Subcutaneous abdominal adipose tissue (tissue), 5 donors: ENCODE results near the gene FIBIN.

Experiments used
- H3K27ac ChIP-seq: one replicate; pipeline ENCODE4 v1.7.0; 2013; ENCODE audit warnings: low read depth, mild to moderate bottlenecking, inconsistent platforms, low read length, moderate library complexity
- H3K27me3 ChIP-seq, 5 donors: one replicate each; pipeline ENCODE4 v1.7.0; 2013; ENCODE audit warnings: low read length in 5 of 5, inconsistent platforms in 1 of 5; ENCODE audit not compliant: control insufficient read depth in 5 of 5, insufficient read depth in 4 of 5
- H3K36me3 ChIP-seq, 5 donors: one replicate each; pipeline ENCODE4 v1.7.0; 2013; ENCODE audit warnings: low read length in 5 of 5; ENCODE audit not compliant: control insufficient read depth in 5 of 5, insufficient read depth in 5 of 5
- H3K4me1 ChIP-seq, 5 donors: one replicate each; pipeline ENCODE4 v1.7.0; 2013; ENCODE audit warnings: low read length in 5 of 5, mild to moderate bottlenecking in 3 of 5, moderate library complexity in 1 of 5; ENCODE audit not compliant: control insufficient read depth in 5 of 5, insufficient read depth in 5 of 5
- H3K4me3 ChIP-seq, 5 donors: one replicate each; pipeline ENCODE4 v1.7.0; 2013; ENCODE audit warnings: low read length in 5 of 5, low read depth in 1 of 5
- H3K9ac ChIP-seq, 5 donors: one replicate each; pipeline ENCODE4 v1.7.0; 2013; ENCODE audit warnings: low read length in 5 of 5, mild to moderate bottlenecking in 4 of 5, moderate library complexity in 3 of 5
- H3K9me3 ChIP-seq, 5 donors: one replicate each; pipeline ENCODE4 v1.7.0; 2013; ENCODE audit warnings: low read length in 5 of 5; ENCODE audit not compliant: control insufficient read depth in 5 of 5
- donor health status: healthy.
- donor health status: healthy.
- donor health status: healthy.
- donor health status: healthy.
- donor health status: healthy.

The FIBIN gene

GRCh38 chr11:27040302-27041115, 46.6 kb downstream of the FIBIN start, which contains the start of gene BBOX1:
TSS of gene BBOX1 (plus strand) at chr11:27040815. CDS start at chr11:27055431, 14,616 bp downstream.
- no peaks in the 10 kb centered on the region for H3K27me3 ChIP-seq
- peaks cover 0 to 10% (median 3%) of the 10 kb centered on the region in 5 donors for H3K9me3 ChIP-seq
- no peak within 1 kb of the TSS for H3K4me3 ChIP-seq
- no peak within 1 kb of the TSS for H3K27ac ChIP-seq
- no peak within 1 kb of the TSS for H3K9ac ChIP-seq
- no peaks in the 10 kb centered on the region for H3K36me3 ChIP-seq
- no peaks in the 10 kb centered on the region for H3K4me1 ChIP-seq

GRCh38 chr11:27041141-27041899, 47.4 kb downstream of the FIBIN start:
- peaks cover 0 to 3% (median 1%) of the 10 kb centered on the region in 5 donors for H3K9me3 ChIP-seq
- H3K4me1 ChIP-seq = no peaks in the 10 kb centered on the region
- no peaks in the 10 kb centered on the region for H3K36me3 ChIP-seq
- no peak overlapping the region for H3K9ac ChIP-seq
- no peaks in the 10 kb centered on the region for H3K27me3 ChIP-seq
- no peak overlapping the region for H3K4me3 ChIP-seq
- no peak overlapping the region for H3K27ac ChIP-seq
